Type B pancreatic cell (in vitro differentiated cells): Measurements from ENCODE around the gene RFTN2. TPM values are rescaled to one million over a fixed set of nuclear protein-coding genes. Genes with fewer than 3 reads are reported as not detected.
A peak's percentile ranks its signal among the peaks of the same experiment; 100 is the strongest.
"Not testable (repeated sequence)": the region's sequence is repeated elsewhere in the genome, so short reads cannot be mapped to it uniquely, and the experiment has no call there.

Source experiments
- DNase-seq: peaks from one replicate; pipeline ENCODE4 v3.0.0; 2021; ENCODE audit warnings: mixed read lengths; ENCODE audit not compliant: unreplicated experiment; ENCODE audit errors: extremely low spot score
- H3K27ac Mint-ChIP-seq: 2 replicates; pipeline ENCODE4 v1.8.0; 2021; ENCODE audit warnings: mild to moderate bottlenecking, mixed read lengths
- H3K27me3 Mint-ChIP-seq: 2 replicates; pipeline ENCODE4 v1.8.0; 2021; ENCODE audit warnings: mixed read lengths
- H3K36me3 Mint-ChIP-seq: 2 replicates; pipeline ENCODE4 v1.8.0; 2021; ENCODE audit warnings: mixed read lengths
- H3K4me1 Mint-ChIP-seq: one replicate; pipeline ENCODE4 v1.8.0; 2021; ENCODE audit warnings: mixed read lengths; ENCODE audit not compliant: unreplicated experiment
- H3K4me3 Mint-ChIP-seq: 2 replicates; pipeline ENCODE4 v1.8.0; 2021; ENCODE audit warnings: mild to moderate bottlenecking, mixed read lengths
- H3K9me3 Mint-ChIP-seq: 2 replicates; pipeline ENCODE4 v1.8.0; 2021; ENCODE audit warnings: mixed read lengths
- CTCF ChIP-seq: fragments of 200-600 bp; sonication (generic); conservative IDR thresholded peaks from 2 replicates; pipeline ENCODE4 v1.5.0; 2021; ENCODE audit warnings: antibody characterized with exemption, mild to moderate bottlenecking
- long read RNA-seq: library from polyadenylated mRNA; unstranded; transcript quantifications from one replicate; pipeline ENCODE4 v2.0.0, GENCODE V29; 2020
- total RNA-seq: library from RNA; stranded (reverse); gene quantifications from 2 replicates; pipeline ENCODE4 v1.2.1, GENCODE V29; 2021; ENCODE audit warnings: low replicate concordance

The RFTN2 gene
- 0.07 and 14.9 TPM in 2 replicates for total RNA-seq
- long read RNA-seq = 0 reads

GRCh38 chr2:197675246-197675645, at the start of gene RFTN2:
RFTN2 (minus strand) TSS chr2:197675587; CDS start chr2:197675458, 129 bp downstream.
- Mint-ChIP-seq H3K9me3 (peaks cover 6% of the 10 kb centered on the region), H3K27ac (peak within 1 kb of the TSS; percentile 37), H3K4me3 (peak within 1 kb of the TSS; percentile 84), H3K4me1 (peaks cover 5% of the 10 kb centered on the region), H3K36me3 (peaks cover 12% of the 10 kb centered on the region), H3K27me3 (peaks cover 4% of the 10 kb centered on the region)
- TF ChIP-seq CTCF = no peak
- DNase-seq = no peak

GRCh38 chr2:197717863-197718262, 42.5 kb upstream of the RFTN2 start:
- no peak overlapping the region for H3K4me3 Mint-ChIP-seq
- DNase-seq = no peak
- H3K9me3 Mint-ChIP-seq = no peaks in the 10 kb centered on the region
- TF ChIP-seq CTCF = no peak
- H3K27me3 Mint-ChIP-seq = no peaks in the 10 kb centered on the region
- H3K27ac Mint-ChIP-seq = no peak overlapping the region
- H3K36me3 Mint-ChIP-seq = no peaks in the 10 kb centered on the region
- H3K4me1 Mint-ChIP-seq = no peaks in the 10 kb centered on the region

- Mint-ChIP-seq H3K4me1 (peaks cover 16% of the 10 kb centered on the region), H3K9me3 (no peaks in the 10 kb centered on the region), H3K27ac (no peak overlapping the region), H3K4me3 (no peak overlapping the region), H3K27me3 (no peaks in the 10 kb centered on the region), H3K36me3 (peaks cover 12% of the 10 kb centered on the region)
- no peak for DNase-seq
- no peak for TF ChIP-seq CTCF
Observed at GRCh38 chr2:197713271-197713670, 37.9 kb upstream of the RFTN2 start.

GRCh38 chr2:197711578-197711977, 36.2 kb upstream of the RFTN2 start:
- H3K4me1 Mint-ChIP-seq = peaks cover 26% of the 10 kb centered on the region
- no peaks in the 10 kb centered on the region for H3K9me3 Mint-ChIP-seq
- no peak for TF ChIP-seq CTCF
- no peak overlapping the region for H3K4me3 Mint-ChIP-seq
- no peaks in the 10 kb centered on the region for H3K27me3 Mint-ChIP-seq
- no peak overlapping the region for H3K27ac Mint-ChIP-seq
- DNase-seq = no peak
- H3K36me3 Mint-ChIP-seq = peaks cover 12% of the 10 kb centered on the region

- no peak for TF ChIP-seq CTCF
- DNase-seq = no peak
- no peaks in the 10 kb centered on the region for H3K9me3 Mint-ChIP-seq
- H3K36me3 Mint-ChIP-seq = peaks cover 12% of the 10 kb centered on the region
- peaks cover 26% of the 10 kb centered on the region for H3K4me1 Mint-ChIP-seq
- H3K27me3 Mint-ChIP-seq = no peaks in the 10 kb centered on the region
- H3K4me3 Mint-ChIP-seq = no peak overlapping the region
- no peak overlapping the region for H3K27ac Mint-ChIP-seq
Observed at GRCh38 chr2:197710424-197711042, 35.1 kb upstream of the RFTN2 start.

GRCh38 chr2:197709140-197709539, 33.8 kb upstream of the RFTN2 start:
- H3K27me3 Mint-ChIP-seq, H3K27ac Mint-ChIP-seq, DNase-seq, H3K9me3 Mint-ChIP-seq: not testable (repeated sequence)
- peaks cover 30% of the 10 kb centered on the region for H3K4me1 Mint-ChIP-seq
- H3K36me3 Mint-ChIP-seq = peaks cover 12% of the 10 kb centered on the region
- peak overlapping the region; percentile 23 for H3K4me3 Mint-ChIP-seq
